GM12878 (cell line): ENCODE results near the gene FBXL15. TPM values are rescaled to one million over a fixed set of nuclear protein-coding genes. Genes with fewer than 3 reads are reported as not detected.

Experiments
- ATAC-seq: fragments of 200-7000 bp; cut with Tn5 transposase; 3 replicates; pipeline ENCODE4 v1.9.1; 2020; ENCODE audit warnings: mild to moderate bottlenecking, moderate library complexity
- BruUV-seq: library from RNA; stranded (reverse); fragments of 400-500 nt; replicated peaks from 2 replicates; lab custom pipeline; 2021; lab: Mats Ljungman, UMichigan
- CTCF ChIA-PET: fragments of 300-600 bp; sonication (Branson Sonifier 250); formaldehyde crosslinking; extraction: SDS; loops from one replicate; lab custom pipeline; 2021; ENCODE audit warnings: inconsistent platforms; lab: Yijun Ruan, JAX
- POLR2A ChIA-PET: fragments of 350-600 bp; formaldehyde crosslinking; extraction: SDS; loops from one replicate; lab custom pipeline; 2021; ENCODE audit warnings: inconsistent platforms; lab: Charles Lee
- RAD21 ChIA-PET: fragments of 300-600 bp; sonication (Branson Sonifier 250); formaldehyde crosslinking; loops from one replicate; lab custom pipeline; 2023; ENCODE audit warnings: antibody characterized with exemption; ENCODE audit not compliant: unreplicated experiment; lab: Charles Lee
- SMC1A ChIA-PET: fragments of 300-600 bp; sonication (Branson Sonifier 250); formaldehyde crosslinking; loops from one replicate; lab custom pipeline; 2023; ENCODE audit not compliant: unreplicated experiment, uncharacterized antibody; lab: Charles Lee
- DNase-seq: peaks from one replicate; pipeline ENCODE4 v3.0.0-alpha.2; 2011; ENCODE audit warnings: low read depth, low spot score
- FAIRE-seq: peaks from 3 replicates; lab custom pipeline; 2011; peaks lifted over from hg19 to GRCh38; lab: Jason Lieb, UNC
- H2AFZ ChIP-seq: 2 replicates; pipeline ENCODE4 v1.6.0; 2011; ENCODE audit warnings: low read depth, low read length, control low read depth; ENCODE audit not compliant: control insufficient read depth
- H3K27ac ChIP-seq: 2 replicates; pipeline ENCODE4 v1.5.1; 2011; ENCODE audit warnings: control low read depth; ENCODE audit not compliant: control insufficient read depth, insufficient read depth
- H3K27me3 ChIP-seq, 2 experiments: replicated peaks in 1 of 2; 2 replicates each; pipeline versions ENCODE4 v1.6.0 to v1.6.1; 2011; ENCODE audit warnings: low read length in 1 of 2; ENCODE audit not compliant: control insufficient read depth in 2 of 2, insufficient read depth in 2 of 2
- H3K36me3 ChIP-seq, 2 experiments: 2 replicates each; pipeline ENCODE4 v1.5.1; 2011; ENCODE audit warnings: low read length in 1 of 2; ENCODE audit not compliant: control insufficient read depth in 2 of 2, insufficient read depth in 2 of 2
- H3K4me1 ChIP-seq: 2 replicates; pipeline ENCODE4 v1.6.1; 2011; ENCODE audit warnings: mild to moderate bottlenecking, low read length, moderate library complexity, mixed read lengths; ENCODE audit not compliant: control insufficient read depth, insufficient read depth
- H3K4me2 ChIP-seq: 2 replicates; pipeline ENCODE4 v1.6.0; 2011; ENCODE audit warnings: control low read depth; ENCODE audit not compliant: control insufficient read depth, insufficient read depth
- H3K4me3 ChIP-seq: fragments of 200-600 bp; sonication (generic); 2 replicates; pipeline ENCODE4 v1.5.1; 2016
- H3K79me2 ChIP-seq: 2 replicates; pipeline ENCODE4 v1.6.0; 2011; ENCODE audit warnings: low read length; ENCODE audit not compliant: control insufficient read depth, insufficient read depth
- H3K9ac ChIP-seq: 2 replicates; pipeline ENCODE4 v1.8.0; 2011; ENCODE audit warnings: low read length, control low read depth, mixed read lengths; ENCODE audit not compliant: control insufficient read depth, insufficient read depth
- H3K9me3 ChIP-seq: replicated peaks from 3 replicates; pipeline ENCODE4 v1.5.1; 2011; ENCODE audit warnings: mild to moderate bottlenecking, low read length; ENCODE audit not compliant: control insufficient read depth, insufficient read depth
- H4K20me1 ChIP-seq: 2 replicates; pipeline ENCODE4 v1.6.0; 2011; ENCODE audit not compliant: control insufficient read depth, insufficient read depth
- NBN ChIP-seq: fragments of 450-650 bp; IDR thresholded peaks from 2 replicates; pipeline ENCODE4 v1.6.1; 2016
- NFYA ChIP-seq: IDR thresholded peaks from 2 replicates; pipeline ENCODE4 v1.6.1; 2011; ENCODE audit warnings: low read depth, mild to moderate bottlenecking, low read length, improper control_type of control experiment, borderline replicate concordance
- RFX5 ChIP-seq: IDR thresholded peaks from 2 replicates; pipeline ENCODE4 v1.6.1; 2011; ENCODE audit warnings: low read depth, low read length, improper control_type of control experiment
- WGBS: methylation state at CpG from one replicate; pipeline ENCODE4 v1.1.6; 2016; ENCODE audit warnings: low lambda C conversion rate; ENCODE audit not compliant: insufficient replicate concordance, insufficient coverage; ENCODE audit errors: missing lambda C conversion rate; 5-methylcytosine and 5-hydroxymethylcytosine counted together
- in situ Hi-C: fragments of 300-500 bp; cut with MboI; formaldehyde crosslinking; loops from 9 replicates; pipeline ENCODE4 v1.14.3; 2018; ENCODE audit warnings: mixed read lengths
- intact Hi-C: fragments of 100-400 bp; cut with micrococcal nuclease; formaldehyde crosslinking; loops from one replicate; pipeline ENCODE4 v1.14.2; 2022; ENCODE audit not compliant: unreplicated experiment
- polyA plus RNA-seq, 11 experiments: library from polyadenylated mRNA; depleted of rRNA in 4 of 11; unstranded in 6 of 11; stranded (reverse) in 5 of 11; fragments of >200 nt; fragmentation: Nextera tagmentation in 4 of 11; fragmentation: Illumina TruSeq in 1 of 11; extraction: Ambion mirVana in 4 of 11; extraction: Trizol in 1 of 11; gene quantifications; 1 replicate in 1 of 11; 2 replicates in 10 of 11; pipeline versions ENCODE4 v1.2.1 to v1.2.3, GENCODE V29; 2011 to 2016; ENCODE audit warnings: inconsistent platforms in 2 of 11, missing spikeins in 2 of 11, low read depth in 1 of 11
- total RNA-seq, 4 experiments: library from RNA; depleted of rRNA in 3 of 4; stranded (reverse); fragments of >200 nt in 3 of 4; fragmentation: Illumina TruSeq in 1 of 4; extraction: Trizol in 1 of 4; gene quantifications; 2 replicates each; pipeline versions ENCODE4 v1.2.1 to v1.2.3, GENCODE V29; 2013 to 2021
- TF ChIP-seq, protein P1 (sequence below): fragments of 450-650 bp; IDR thresholded peaks from 2 replicates; pipeline ENCODE4 v1.6.1; 2018; ENCODE audit warnings: mild to moderate bottlenecking, low read depth, moderate library complexity; ENCODE audit not compliant: partially characterized antibody
- TF ChIP-seq, protein P2 (sequence below): fragments of 450-650 bp; IDR thresholded peaks from 2 replicates; pipeline ENCODE4 v1.6.1; 2014; ENCODE audit warnings: mild to moderate bottlenecking

The FBXL15 gene
- total and polyA plus RNA-seq, 10 of the 15 experiments (the other 5 are each of a cell fraction or from before 2014, with no cell fraction given): 0.13 to 21.3 (median 7.9) TPM

DNA sequence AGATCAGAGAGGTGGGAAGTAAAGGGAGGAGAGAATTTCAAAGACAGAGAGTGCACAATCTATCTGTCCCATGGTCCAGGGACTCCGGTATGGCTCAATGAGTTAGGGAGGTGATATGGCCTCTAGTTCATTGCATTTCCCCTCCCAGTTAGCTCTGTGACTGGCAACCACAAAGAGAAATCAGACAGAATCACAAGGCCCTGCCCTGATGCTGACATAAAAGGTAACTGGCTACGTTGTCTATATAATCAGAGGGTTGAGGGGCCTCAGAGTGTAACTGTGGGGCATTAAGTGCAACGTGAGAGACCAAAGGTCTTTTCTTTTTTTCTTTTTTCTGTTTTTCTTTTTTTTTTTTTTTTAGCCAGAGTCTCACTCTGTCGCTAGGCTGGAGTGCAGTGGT, 38.0 kb downstream of the FBXL15 start (continued):
- TF ChIP-seq, protein P1, sequence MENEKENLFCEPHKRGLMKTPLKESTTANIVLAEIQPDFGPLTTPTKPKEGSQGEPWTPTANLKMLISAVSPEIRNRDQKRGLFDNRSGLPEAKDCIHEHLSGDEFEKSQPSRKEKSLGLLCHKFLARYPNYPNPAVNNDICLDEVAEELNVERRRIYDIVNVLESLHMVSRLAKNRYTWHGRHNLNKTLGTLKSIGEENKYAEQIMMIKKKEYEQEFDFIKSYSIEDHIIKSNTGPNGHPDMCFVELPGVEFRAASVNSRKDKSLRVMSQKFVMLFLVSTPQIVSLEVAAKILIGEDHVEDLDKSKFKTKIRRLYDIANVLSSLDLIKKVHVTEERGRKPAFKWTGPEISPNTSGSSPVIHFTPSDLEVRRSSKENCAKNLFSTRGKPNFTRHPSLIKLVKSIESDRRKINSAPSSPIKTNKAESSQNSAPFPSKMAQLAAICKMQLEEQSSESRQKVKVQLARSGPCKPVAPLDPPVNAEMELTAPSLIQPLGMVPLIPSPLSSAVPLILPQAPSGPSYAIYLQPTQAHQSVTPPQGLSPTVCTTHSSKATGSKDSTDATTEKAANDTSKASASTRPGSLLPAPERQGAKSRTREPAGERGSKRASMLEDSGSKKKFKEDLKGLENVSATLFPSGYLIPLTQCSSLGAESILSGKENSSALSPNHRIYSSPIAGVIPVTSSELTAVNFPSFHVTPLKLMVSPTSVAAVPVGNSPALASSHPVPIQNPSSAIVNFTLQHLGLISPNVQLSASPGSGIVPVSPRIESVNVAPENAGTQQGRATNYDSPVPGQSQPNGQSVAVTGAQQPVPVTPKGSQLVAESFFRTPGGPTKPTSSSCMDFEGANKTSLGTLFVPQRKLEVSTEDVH: no peak
- no peak for TF ChIP-seq RFX5
- no peak for TF ChIP-seq NFYA

DNA sequence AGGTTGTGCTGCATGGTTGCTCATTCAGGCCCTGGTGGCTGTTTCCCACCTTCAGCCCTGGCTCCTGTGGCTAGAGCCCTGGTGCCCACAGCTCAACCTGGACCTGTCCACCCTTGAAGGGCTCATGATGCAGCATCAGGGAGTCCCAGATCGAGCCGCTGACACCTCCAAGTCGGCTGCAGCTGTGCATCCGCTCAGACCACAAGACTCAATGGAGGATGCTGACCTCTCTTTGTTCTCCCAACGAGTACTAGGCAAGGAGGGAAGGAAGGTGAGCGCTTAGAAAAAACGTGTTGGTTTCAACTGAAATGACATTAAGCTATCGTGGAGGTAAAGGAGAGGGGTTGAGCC, 40.2 kb downstream of the FBXL15 start:
- FAIRE-seq (peak; percentile 49), DNase-seq (no peak), ATAC-seq (peak; percentile 43)
- WGBS: 2% methylated on average over 8 of the region's 8 CpGs
- no peaks in the 10 kb centered on the region for H4K20me1 ChIP-seq
- ChIA-PET RAD21 (interaction anchor here (1.4 to 3.2 kb wide), 5 partner anchors 10 to 291 kb away, joined by 3 to 19 read pairs (median 4); partner anchors contain the start of genes C10orf95 and NFKB2), POLR2A (interaction anchor here (0.8 to 4.3 kb wide), 8 partner anchors 10 to 65 kb away, joined by 3 to 69 read pairs (median 8); partner anchors contain the start of genes ACTR1A, C10orf95, CUEDC2 and FBXL15), SMC1A (interaction anchor here (1.1 to 3.8 kb wide), 4 partner anchors 9 to 123 kb away, joined by 3 to 23 read pairs (median 4); partner anchors contain the start of genes C10orf95 and FBXL15), CTCF (interaction anchor here (1.0 to 4.5 kb wide), 7 partner anchors 10 to 229 kb away, joined by 3 to 29 read pairs (median 9); partner anchors contain the start of genes C10orf95 and FBXL15)
- peaks cover 16% of the 10 kb centered on the region for H3K4me1 ChIP-seq
- no peak overlapping the region for H3K4me3 ChIP-seq
- peak overlapping the region; percentile 98 for H3K4me2 ChIP-seq
- H3K79me2 ChIP-seq: no peaks in the 10 kb centered on the region
- TF ChIP-seq, protein P2, sequence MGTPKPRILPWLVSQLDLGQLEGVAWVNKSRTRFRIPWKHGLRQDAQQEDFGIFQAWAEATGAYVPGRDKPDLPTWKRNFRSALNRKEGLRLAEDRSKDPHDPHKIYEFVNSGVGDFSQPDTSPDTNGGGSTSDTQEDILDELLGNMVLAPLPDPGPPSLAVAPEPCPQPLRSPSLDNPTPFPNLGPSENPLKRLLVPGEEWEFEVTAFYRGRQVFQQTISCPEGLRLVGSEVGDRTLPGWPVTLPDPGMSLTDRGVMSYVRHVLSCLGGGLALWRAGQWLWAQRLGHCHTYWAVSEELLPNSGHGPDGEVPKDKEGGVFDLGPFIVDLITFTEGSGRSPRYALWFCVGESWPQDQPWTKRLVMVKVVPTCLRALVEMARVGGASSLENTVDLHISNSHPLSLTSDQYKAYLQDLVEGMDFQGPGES: no peak
- TF ChIP-seq NBN: peak; percentile 61; the same call in 1 of the 2 replicates
- in situ Hi-C loops (no loop called here), intact Hi-C loops (loop anchor here (1.0 to 5.0 kb wide), 2 partner anchors 29 to 69 kb away; partner anchors contain the start of gene CUEDC2)
- no TSS peak for BruUV-seq
- no peaks in the 10 kb centered on the region for H3K27me3 ChIP-seq
- peak overlapping the region; percentile 100 for H2AFZ ChIP-seq
- H3K36me3 ChIP-seq: no peaks in the 10 kb centered on the region
- H3K9ac ChIP-seq: no peak overlapping the region; the same call in 1 of the 2 replicates
- H3K27ac ChIP-seq: no peak overlapping the region
- no peaks in the 10 kb centered on the region for H3K9me3 ChIP-seq
